Sciatic nerve (tissue), 2 donors: ENCODE data around the gene SLC36A3. TPM values are rescaled to one million over a fixed set of nuclear protein-coding genes. Genes with fewer than 3 reads are reported as not detected.
"Not testable (repeated sequence)": the region's sequence is repeated elsewhere in the genome, so short reads cannot be mapped to it uniquely, and the experiment has no call there.

Experiments used
- ATAC-seq: fragments of 200-7000 bp; cut with Tn5 transposase; one replicate; pipeline ENCODE4 v1.9.1; 2020; ENCODE audit warnings: mild to moderate bottlenecking, moderate library complexity
- DNase-seq: peaks from one replicate; pipeline ENCODE4 v3.0.0-alpha.2; 2020; ENCODE audit warnings: low spot score
- intact Hi-C: fragments of 100-400 bp; cut with DNase I; formaldehyde crosslinking; loops from one replicate; pipeline ENCODE4 v1.14.2; 2022
- total RNA-seq: library from RNA; stranded (reverse); fragmentation: NEBNext Ultra II Directional; extraction: Animal tissue kit (Norgen Biotek cat#: 25700); gene quantifications from one replicate; pipeline ENCODE4 v1.2.1, GENCODE V29; 2021
- donor health status: DM: no; HTN: no; CAD: no.
- donor health status: DM: no; HTN: no; CAD: no.

Gene SLC36A3
- total RNA-seq, 1 donor from 2014 or later: not detected

DNA sequence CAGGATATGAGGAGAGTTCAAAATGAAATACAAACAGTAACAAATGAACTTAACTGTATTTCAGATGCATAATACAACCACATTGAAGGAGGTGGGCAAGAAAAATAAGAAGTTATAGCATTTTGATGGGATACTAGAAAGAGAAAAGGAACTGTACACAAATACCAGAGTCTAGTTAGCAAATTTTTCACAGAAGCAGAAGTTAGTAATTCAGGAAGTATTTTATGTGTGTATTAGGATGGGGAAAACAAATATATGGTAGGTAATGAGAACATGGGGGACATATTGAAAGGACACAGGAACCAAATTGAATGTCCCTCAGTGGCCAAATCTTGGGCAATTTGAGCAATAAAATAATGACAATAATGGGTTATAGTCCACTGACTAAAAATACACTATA, 32.2 kb downstream of the SLC36A3 start:
- no peak for DNase-seq
- intact Hi-C loops: no loop called here
- ATAC-seq: no peak

DNA sequence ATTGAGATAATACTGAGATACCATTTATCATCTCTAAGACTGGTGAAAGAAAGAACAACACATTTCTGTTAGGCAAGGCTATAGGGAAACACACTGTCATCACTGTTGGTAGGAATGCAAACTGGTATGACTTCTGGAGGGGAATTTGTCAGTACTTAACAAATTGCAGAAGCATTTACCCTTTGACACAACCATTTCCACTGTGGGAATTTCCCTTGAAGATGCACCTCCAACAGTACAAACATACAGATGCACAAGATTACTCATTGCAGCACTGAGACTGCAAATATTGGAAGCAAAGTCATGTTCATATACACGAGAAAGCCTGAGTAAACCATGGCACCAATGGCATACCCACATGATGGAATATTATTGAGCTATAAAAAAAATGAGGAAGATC, 33.0 kb downstream of the SLC36A3 start:
- ATAC-seq: no peak
- intact Hi-C loops: no loop called here
- no peak for DNase-seq

DNA sequence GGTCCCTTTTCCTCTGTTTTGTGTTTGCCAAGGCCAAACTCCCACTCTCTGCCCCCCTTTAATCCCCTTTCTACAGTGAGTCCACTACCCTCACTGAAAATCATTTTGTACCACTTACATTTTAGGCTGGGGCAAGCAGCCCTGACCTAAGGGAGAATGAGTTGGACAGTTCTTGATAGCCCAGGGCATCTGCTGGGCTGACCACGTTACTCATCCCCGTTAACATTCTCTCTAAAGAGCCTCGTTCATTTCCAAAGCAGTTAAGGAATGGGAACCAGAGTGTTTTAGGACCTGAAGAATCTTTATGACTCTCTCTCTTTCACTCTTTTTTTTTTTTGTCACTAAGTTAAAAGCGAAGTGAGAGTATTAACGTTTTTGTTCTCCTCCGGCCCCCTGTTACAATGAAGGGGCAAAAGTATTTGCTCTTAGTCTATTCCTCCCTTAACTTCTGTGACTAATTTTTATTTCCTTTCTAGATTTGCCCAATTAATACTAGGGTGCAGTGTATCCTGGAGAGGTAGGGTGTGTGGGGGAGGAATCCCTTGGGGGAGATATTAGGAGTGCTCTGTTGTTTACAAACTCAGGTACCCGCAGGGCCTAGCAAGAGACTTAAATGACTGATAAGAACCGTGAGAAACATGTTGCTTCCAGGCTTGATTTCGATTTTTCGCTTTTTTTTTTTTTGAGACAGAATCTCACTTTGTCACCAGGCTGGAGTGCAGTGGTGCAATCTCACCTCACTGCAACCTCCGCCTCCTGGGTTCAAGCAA, 35.9 kb downstream of the SLC36A3 start:
- ATAC-seq: no peak
- intact Hi-C loops: no loop called here
- no peak for DNase-seq

DNA sequence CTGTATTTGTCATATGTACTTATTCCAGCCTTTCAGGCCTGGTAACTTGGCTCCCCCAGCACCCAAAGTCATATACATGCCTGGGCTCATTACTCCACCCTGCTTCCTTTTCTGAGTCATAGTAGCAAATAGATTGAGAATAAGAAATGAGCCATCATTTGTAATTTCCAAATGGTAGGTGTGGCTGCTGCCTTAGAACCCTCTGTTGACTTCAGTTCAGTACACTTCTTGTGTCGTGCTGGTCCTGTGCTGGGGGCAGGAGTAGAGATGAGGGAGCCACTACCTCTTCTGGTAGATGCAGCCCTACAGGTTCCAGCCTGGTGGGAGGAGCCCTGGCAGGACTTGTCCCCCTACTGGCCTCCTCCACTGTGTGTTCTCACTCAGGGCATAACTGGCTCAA, 39.5 kb downstream of the SLC36A3 start:
- no peak for DNase-seq
- intact Hi-C loops: no loop called here
- ATAC-seq: no peak

DNA sequence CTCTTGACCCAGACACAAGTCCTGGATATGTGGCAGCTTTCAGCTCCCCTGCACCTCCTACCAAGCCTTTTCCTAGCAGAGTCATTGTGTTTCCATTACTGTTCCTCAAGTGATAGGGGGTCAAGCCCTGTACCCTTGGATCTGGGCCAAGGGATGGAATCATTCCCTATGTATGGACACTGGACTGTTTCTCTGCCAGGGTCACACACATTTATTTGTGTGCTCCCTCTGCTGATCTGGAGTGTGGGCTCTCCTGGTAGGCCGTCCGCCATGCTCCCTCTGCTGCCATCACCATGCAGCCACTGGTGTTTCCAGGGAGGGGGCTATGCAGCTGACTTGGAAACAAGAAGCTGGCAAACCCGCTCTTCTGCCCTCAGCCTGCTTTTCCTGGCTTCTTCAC, 41.0 kb downstream of the SLC36A3 start:
- intact Hi-C loops: no loop called here
- DNase-seq: no peak
- no peak for ATAC-seq

DNA sequence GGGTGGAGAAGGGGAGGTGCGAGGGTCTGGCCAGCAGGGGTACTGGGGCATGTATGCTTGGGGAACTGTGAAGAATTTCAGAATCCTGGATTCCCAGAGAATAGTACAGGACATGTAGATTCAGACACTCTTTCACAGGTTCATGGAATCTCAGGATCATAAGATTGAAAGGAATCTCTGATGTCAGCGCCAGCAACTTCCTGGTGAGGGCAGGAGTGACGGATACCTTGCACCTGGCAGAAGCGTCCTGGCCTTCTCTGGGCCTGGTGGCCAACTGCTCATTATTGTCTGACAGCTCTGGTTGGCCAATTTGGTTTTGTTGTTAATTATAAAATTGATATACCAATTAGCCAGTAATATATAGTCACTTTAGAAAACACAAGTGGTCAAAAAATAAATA, 43.6 kb downstream of the SLC36A3 start:
- intact Hi-C loops: no loop called here
- ATAC-seq (no peak), DNase-seq (no peak)

DNA sequence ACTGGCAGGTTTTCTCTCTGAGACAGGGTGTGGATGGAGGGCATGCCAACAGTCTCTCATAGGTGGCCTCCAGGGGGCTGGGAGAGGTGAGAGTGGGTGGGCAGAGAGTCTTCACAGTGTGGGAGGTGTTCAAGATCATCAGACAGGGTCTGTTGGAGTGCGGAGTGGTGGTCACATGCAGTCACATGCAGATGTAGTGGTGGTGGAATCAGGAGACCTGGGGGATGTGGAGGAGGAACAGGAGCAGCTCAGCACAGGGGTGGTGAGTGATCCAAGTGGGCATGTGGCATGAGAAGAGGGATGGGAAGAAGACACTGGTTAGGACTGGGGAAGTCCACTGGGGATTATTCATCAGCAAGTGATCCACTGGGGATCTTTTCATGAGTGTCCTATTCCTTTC, 44.8 kb downstream of the SLC36A3 start:
- intact Hi-C loops: no loop called here
- no peak for ATAC-seq
- DNase-seq: no peak

DNA sequence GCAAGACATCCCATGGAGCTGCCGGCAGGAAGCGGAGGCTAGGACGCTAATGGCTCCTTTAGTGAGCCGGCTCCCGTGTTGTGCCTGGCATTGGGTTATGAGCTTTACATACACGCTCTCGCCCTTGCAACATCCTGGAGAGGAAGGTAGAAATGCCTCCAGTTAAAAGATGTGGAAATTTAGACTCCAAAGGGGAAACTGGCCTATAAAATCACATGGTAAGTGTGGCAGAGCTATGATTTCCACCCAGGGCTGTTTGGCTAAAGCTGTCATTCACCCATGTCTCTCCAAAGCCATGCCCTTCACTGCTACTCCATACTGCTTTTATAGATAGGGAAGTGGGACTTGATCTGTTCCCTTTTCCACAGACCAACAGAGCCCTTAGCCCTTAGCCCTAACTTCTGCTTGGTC, 45.4 kb downstream of the SLC36A3 start:
- intact Hi-C loops: no loop called here
- peak; percentile 70 for ATAC-seq
- DNase-seq: no peak

DNA sequence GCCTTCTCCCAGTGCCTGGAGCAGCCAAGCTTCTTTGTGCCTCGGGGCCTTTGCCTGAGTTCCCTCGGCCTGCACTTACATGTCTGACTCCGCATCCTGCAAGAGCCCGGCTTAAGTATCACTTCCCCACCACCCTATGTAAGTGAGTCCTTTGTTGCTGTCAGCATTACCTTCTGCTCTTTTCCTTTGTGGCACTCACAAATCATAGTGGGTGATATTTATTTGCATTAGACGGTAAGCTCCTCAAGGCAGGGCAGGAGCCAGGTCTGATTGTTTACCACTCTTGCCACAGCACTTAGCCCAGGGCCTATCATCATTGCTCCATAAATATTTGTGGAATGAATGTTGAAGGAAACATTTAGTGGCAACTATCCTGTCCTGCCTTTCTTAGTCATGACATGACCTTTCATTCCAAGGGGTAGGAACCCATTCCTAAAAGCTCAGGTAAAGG, 45.8 kb downstream of the SLC36A3 start:
- intact Hi-C loops: no loop called here
- ATAC-seq: no peak
- DNase-seq: no peak

DNA sequence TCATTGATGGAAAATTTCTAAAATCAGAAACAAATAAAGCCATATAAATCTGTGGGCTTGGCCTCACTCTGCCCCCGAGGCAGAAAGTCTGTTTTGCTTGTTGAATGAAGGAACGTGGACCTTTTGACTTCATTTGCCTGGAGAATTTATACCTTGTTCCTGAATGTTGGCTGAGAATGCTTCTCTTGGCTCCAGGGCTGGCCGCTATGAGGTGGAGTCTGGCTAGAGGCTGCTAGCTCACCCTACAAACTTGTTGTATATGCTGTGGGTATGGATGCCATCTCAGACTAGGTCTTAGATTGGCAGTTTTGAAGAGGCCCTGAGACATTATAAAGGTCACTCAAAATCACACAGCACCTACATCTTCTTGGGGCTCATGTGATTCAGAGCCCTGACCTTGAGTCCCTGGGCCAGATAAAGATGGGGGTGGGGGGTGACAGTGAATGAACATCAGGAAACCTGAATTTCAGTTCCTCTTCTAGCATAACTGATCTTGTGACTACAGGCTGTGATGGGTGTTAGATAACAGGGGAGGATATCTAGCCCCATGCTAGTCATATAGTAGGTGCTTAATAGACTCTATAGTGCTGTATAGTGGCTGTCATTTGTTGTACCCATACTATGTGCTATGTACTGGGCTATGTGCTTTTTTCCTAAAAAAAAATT, 47.8 kb downstream of the SLC36A3 start:
- ATAC-seq (no peak), DNase-seq (no peak)
- intact Hi-C loops: no loop called here

DNA sequence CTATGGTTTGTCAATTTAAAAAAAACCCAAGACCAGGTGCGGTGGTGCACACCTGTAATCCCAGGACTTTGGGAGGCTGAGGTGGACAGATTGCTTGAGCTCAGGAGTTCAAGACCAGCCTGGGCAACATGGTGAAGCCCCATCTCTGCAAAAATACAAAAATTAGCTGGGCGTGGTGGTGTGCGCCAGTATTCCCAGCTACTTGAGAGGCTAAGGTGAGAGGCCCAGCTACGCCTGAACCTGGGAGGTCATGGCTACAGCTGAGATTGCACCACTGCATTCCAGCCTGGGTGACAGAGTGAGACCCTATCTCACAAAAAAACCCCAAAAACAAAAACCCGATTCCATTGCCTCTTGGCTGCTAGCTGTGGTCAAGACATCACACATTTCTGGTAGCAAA, 48.6 kb downstream of the SLC36A3 start:
- intact Hi-C loops, ATAC-seq, DNase-seq: not testable (repeated sequence)

DNA sequence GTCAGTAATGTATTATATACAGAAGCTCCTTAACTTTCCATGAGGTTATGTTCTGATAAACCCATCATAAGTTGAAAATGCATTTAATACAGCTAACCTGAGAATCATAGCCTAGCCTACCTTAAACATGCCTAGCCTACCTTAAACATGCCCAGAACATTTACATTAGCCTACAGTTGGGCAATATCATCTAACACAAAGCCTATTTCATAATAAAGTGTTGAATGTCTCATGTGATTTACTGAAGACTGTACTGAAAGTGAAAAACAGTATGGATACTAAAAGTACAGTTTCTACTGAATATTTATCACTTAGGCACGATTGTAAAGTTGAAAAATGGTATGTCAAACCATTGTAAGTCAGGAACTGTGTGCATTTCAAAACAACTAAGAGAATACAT, 49.0 kb downstream of the SLC36A3 start:
- DNase-seq (no peak), ATAC-seq (no peak)
- intact Hi-C loops: no loop called here

DNA sequence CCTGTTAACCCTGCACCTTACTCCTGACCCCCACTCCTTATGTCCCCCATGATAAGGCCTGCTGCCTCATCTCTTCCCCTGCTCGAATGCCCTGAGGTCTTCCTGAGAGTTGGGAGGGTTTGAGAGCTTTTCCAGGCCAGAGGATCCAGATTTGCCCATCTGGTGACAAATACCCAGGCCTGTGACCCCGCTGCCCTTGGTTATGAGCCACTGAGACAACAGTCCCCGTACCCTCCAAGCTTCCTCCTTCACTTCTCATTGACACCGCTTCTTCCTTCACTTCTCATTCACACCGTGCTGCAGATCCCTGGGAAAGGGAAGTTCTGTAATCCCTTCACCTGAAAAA, 50.0 kb downstream of the SLC36A3 start:
- intact Hi-C loops: no loop called here
- DNase-seq: no peak
- no peak for ATAC-seq

DNA sequence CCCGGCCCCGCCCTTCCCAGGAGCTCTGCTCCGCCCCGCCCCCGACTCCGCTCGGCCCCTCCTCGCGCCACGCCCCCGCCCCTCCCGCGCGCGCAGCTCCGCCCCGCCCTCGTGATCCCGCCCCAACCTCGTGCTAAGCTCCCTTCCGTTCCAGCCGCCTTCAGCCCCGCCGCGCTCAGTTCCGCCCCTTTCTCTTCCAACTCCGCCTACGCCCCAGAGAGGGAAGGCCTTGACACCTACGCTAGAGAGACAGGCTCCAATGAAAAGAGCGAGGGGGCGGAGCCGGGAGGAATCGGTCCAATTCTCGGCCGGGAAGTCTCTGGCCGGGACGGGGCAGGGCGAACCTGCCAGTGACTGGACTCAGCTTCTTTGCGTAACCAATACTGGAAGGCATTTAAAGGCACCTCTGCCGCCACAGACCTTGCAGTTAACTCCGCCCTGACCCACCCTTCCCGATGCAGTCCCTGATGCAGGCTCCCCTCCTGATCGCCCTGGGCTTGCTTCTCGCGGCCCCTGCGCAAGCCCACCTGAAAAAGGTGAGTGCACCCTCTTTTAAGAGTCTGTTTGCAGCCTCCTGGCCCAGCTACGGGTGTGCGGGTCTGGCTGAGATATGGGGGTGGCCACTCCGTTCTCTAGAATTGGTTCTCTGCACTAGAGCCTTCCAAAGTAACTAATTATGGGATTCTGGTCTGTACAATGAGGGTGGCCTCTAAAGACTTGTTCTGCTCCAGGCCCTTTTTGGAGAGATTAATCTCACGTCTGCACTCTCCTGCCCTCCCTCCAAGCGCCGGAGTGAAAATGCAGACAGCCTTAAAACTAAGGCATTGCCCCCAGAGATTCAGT, 50.6 kb downstream of the SLC36A3 start, which contains the start of gene GM2A:
Gene GM2A (plus strand): TSS at position 424 of the 843 bp plus-strand sequence. CDS start 32 bp downstream, at position 456.
- ATAC-seq: peak; percentile 97
- DNase-seq: peak; percentile 100
- intact Hi-C loops: no loop called here

DNA sequence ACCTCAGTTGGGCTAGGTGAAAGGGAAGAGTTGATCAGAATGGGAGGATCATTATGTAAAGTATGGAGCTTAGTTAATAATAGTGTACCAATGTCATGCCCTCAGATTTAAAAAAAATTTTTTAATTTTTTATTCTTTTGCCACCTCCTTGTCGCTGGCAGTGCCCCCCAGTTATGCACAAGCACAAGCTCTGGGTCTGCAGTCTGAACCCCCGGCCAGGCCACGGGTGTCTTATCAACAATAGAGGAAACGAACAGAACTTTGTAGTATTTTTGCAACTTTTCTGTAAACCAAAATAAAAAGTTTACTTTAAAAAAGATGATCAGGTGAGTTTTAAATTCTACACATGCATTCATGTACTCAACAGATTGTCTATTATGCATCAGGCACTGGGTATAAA, 51.9 kb downstream of the SLC36A3 start:
- intact Hi-C loops: no loop called here
- no peak for DNase-seq

DNA sequence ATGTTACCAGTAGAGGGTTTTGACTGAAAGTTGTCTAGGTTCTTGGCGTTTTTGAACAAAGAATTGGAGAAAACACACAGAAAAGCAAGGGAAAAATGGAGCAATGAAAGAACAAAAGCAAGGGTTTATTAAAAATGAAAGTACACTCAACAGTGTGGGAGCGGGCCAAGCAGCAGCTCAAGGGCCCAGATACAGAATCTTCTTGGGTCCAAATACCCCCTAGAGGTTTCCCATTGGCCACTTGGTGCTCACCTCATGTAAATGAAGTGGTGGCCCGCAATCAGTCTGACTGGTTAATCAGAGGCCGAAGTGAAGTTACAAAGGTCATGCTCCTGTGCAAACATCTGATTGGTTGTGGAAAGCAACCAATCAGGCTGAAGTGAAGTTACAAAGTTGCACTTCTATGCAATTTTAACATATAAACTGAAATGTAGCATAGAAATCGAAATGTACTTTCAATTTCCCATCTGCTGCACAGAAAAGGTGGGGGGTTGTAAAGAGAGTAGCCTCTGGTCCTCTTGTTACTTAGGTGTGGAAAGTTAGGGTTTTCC, 52.5 kb downstream of the SLC36A3 start:
- intact Hi-C loops: no loop called here
- DNase-seq: no peak

More for the DNA sequence above, 51.9 kb downstream of the SLC36A3 start:
- no peak for ATAC-seq

DNA sequence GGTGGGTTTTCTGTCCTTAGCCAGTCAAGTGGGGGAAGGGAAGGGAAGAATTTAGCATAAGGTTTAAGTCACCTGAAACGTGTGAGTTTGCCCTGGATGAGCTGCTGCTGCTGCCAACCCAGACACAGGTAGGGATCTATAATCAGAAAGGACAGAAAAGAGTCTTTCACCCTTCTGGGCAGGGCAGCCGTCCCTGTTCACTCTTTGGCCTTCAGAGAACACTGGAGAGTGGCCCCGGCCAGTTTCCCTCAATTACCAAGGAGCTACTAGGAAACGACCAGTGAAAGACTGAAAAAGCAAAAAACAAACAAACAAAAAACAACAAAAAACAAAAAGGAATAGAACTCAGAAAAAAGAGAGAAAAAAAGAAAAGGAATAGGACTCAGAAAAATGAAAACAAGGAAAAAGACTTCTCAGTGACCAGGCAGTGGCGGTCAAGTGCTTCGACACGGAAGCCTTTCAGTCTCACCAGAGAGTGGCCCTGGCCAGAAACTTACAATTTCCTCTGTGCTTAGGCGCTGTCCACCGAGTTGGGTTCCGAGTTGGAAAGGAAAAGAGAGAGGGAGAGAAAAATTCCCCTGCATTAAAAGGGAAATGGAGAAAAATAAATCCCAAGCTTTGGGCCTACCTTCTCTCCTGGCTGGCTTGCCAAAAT, 53.1 kb downstream of the SLC36A3 start:
- no peak for DNase-seq
- intact Hi-C loops: no loop called here
- no peak for ATAC-seq

More for the DNA sequence above, 52.5 kb downstream of the SLC36A3 start:
- no peak for ATAC-seq

DNA sequence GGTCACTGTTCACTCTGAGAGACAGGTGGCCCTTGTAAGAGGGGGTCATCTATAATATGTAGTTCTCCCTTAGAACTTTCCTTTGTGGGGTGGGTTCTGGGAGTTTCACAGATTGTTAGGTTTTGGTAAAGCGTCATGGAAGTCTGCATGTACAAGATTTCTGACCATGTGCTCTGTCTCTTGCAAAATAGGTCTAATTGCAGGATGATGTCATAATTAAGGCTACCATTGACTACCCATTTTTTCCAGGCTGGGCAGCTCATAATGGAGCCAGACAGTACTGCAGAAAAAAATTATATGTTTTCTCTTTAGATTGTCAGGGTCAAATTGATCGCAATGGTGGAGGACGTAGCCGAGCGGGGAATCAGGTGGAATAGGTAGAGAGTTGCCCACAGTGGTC, 54.3 kb downstream of the SLC36A3 start:
- intact Hi-C loops: no loop called here
- no peak for ATAC-seq
- DNase-seq: no peak

DNA sequence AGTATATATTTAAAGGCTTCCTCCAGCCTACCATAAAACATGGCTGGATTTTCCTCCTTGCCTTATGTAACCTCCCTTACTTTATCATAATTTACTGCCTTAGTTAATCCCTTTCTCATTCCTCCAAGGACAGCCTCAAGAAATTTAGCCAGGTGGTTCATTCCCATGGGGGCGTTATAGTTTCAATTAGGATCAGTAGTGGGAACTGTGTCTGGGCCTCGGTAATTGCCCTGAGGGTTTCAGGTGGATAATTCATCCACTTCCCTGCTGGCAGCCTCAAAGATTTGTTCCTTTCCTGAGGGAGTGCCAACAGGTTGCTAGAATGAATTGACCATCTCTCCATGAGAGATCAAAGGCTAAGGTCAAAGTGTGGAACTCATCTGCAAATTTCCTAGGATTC, 54.9 kb downstream of the SLC36A3 start:
- ATAC-seq (no peak), DNase-seq (no peak)
- intact Hi-C loops: no loop called here
